Activated CD8-positive, alpha-beta T cell treated with anti-CD3 and anti-CD28 coated beads, Interleukin-2, amount 10 ng/mL, durations not matched to agents 7 days and 5 days (primary cell): Measurements from ENCODE around the gene GPR37. TPM values are rescaled to one million over a fixed set of nuclear protein-coding genes. Genes with fewer than 3 reads are reported as not detected.

Experiments used
- ATAC-seq: fragments of 150-1000 bp; cut with Tn5 transposase; one replicate; pipeline ENCODE4 v1.10.0; 2021; ENCODE audit warnings: moderate library complexity
- CTCF ChIA-PET: fragments of 350-600 bp; sonication (Branson Sonifier 250); formaldehyde crosslinking; loops from one replicate; lab custom pipeline; 2021; ENCODE audit warnings: antibody characterized with exemption; lab: Charles Lee
- POLR2A ChIA-PET: fragments of 350-600 bp; sonication (Branson Sonifier 250); formaldehyde crosslinking; loops from one replicate; lab custom pipeline; 2021; ENCODE audit warnings: antibody characterized with exemption; lab: Charles Lee
- DNase-seq: peaks from one replicate; pipeline ENCODE4 v3.0.0-alpha.2; 2020
- H3K27ac Mint-ChIP-seq: one replicate; pipeline ENCODE4 v1.8.0; 2021; ENCODE audit warnings: mild to moderate bottlenecking, mixed read lengths
- H3K27me3 Mint-ChIP-seq: one replicate; pipeline ENCODE4 v1.8.0; 2021; ENCODE audit warnings: low read depth, mixed read lengths
- H3K36me3 Mint-ChIP-seq: one replicate; pipeline ENCODE4 v1.8.0; 2021; ENCODE audit warnings: low read depth, mixed read lengths
- H3K4me1 Mint-ChIP-seq: one replicate; pipeline ENCODE4 v1.8.0; 2021; ENCODE audit warnings: low read depth, mixed read lengths
- H3K4me3 Mint-ChIP-seq: one replicate; pipeline ENCODE4 v1.8.0; 2021; ENCODE audit warnings: mild to moderate bottlenecking, mixed read lengths
- H3K9me3 Mint-ChIP-seq: one replicate; pipeline ENCODE4 v1.8.0; 2022; ENCODE audit warnings: mixed read lengths; ENCODE audit not compliant: insufficient read depth
- total RNA-seq, 2 experiments: library from RNA; stranded (reverse); gene quantifications; one replicate each; pipeline ENCODE4 v1.2.3, GENCODE V29; 2021

GPR37 gene
- total RNA-seq, 2 experiments from 2014 or later = not detected

DNA sequence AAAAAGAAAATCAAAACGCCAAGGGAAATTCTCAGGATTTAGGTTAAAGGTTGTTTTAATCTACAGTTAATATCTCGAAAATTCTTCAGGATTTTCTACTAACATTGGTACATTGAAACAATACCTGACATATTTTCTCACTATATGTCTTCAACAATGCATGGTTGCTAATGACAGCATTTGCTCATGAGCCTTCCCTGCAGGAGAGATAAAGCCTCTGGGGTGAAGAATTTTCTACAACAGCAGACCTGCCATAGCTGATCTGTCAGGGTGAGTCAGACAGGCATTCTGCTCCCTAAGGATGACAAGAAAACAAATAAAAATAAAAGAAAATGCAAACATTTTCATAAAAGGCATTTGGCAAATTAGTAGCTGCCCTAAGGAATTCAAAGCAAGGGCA lies 11.7 kb upstream of the GPR37 start:
- H3K36me3 Mint-ChIP-seq = no peaks in the 10 kb centered on the region
- POLR2A ChIA-PET = no interaction called here
- peaks cover 9% of the 10 kb centered on the region for H3K27me3 Mint-ChIP-seq
- CTCF ChIA-PET = no interaction called here
- H3K4me1 Mint-ChIP-seq = no peaks in the 10 kb centered on the region
- H3K27ac Mint-ChIP-seq = no peak overlapping the region
- no peaks in the 10 kb centered on the region for H3K9me3 Mint-ChIP-seq
- ATAC-seq (no peak), DNase-seq (no peak)
- H3K4me3 Mint-ChIP-seq = no peak overlapping the region

DNA sequence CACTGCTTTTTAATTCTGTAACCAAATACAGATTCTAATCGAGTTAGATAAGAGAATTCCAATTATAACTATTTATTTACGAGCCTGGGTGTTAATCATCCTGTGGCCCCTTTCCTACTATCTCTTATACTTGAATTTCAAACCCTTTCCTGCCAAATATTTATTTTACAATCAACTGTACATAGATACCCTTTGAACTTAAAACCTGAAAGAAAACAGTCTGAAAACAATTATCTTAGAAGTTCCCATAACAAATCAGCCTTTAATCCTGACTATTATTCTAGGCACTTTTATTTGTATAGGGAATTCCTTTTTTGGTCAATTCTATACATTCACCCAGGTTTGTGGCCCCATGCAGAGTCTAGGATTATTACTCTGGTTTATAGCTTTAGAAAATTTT lies 10.6 kb upstream of the GPR37 start:
- Mint-ChIP-seq H3K9me3 (no peaks in the 10 kb centered on the region), H3K36me3 (no peaks in the 10 kb centered on the region), H3K4me3 (no peak overlapping the region), H3K27me3 (peaks cover 12% of the 10 kb centered on the region), H3K4me1 (no peaks in the 10 kb centered on the region), H3K27ac (no peak overlapping the region)
- no peak for ATAC-seq
- DNase-seq = no peak
- CTCF ChIA-PET = no interaction called here
- POLR2A ChIA-PET = no interaction called here

- ChIA-PET POLR2A (no interaction called here), CTCF (no interaction called here)
- Mint-ChIP-seq H3K36me3 (no peaks in the 10 kb centered on the region), H3K4me1 (no peaks in the 10 kb centered on the region), H3K4me3 (no peak overlapping the region), H3K9me3 (no peaks in the 10 kb centered on the region), H3K27ac (no peak overlapping the region), H3K27me3 (peaks cover 17% of the 10 kb centered on the region)
- ATAC-seq (no peak), DNase-seq (no peak)
These were observed 9.8 kb upstream of the GPR37 start for GRCh38 chr7:124775422-124775821.

DNA sequence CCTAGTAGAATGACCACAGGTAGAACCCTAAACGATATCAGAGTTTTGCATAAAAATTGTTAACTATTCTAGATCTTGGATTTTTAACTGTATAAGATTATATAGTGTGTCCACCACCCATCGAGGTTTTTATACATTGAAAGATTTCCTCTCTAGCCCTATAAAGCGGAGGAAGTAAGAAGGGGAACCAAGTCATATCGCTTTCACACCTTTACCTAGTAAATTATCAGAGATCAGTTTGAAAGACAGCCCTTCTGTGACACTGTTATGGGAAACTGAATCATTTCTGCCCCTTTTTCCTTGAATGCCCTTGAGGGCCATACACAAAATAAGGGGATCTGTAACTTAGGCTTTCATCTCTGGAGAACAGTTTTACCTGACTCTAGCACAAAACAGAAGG lies 8.3 kb upstream of the GPR37 start:
- Mint-ChIP-seq H3K4me3 (no peak overlapping the region), H3K27me3 (peaks cover 14% of the 10 kb centered on the region), H3K4me1 (no peaks in the 10 kb centered on the region), H3K36me3 (no peaks in the 10 kb centered on the region), H3K9me3 (no peaks in the 10 kb centered on the region), H3K27ac (no peak overlapping the region)
- ATAC-seq = no peak
- DNase-seq = no peak
- CTCF ChIA-PET = no interaction called here
- POLR2A ChIA-PET = no interaction called here

- no peaks in the 10 kb centered on the region for H3K4me1 Mint-ChIP-seq
- no peak overlapping the region for H3K27ac Mint-ChIP-seq
- POLR2A ChIA-PET = no interaction called here
- H3K4me3 Mint-ChIP-seq = no peak overlapping the region
- ATAC-seq = no peak
- H3K9me3 Mint-ChIP-seq = no peaks in the 10 kb centered on the region
- CTCF ChIA-PET = no interaction called here
- no peaks in the 10 kb centered on the region for H3K36me3 Mint-ChIP-seq
- peaks cover 16% of the 10 kb centered on the region for H3K27me3 Mint-ChIP-seq
- DNase-seq = no peak
These were observed 7.7 kb upstream of the GPR37 start for GRCh38 chr7:124773339-124773738.

GRCh38 chr7:124769136-124769535 lies 3.5 kb upstream of the GPR37 start:
- CTCF ChIA-PET = no interaction called here
- peaks cover 42% of the 10 kb centered on the region for H3K27me3 Mint-ChIP-seq
- H3K4me1 Mint-ChIP-seq = peaks cover 11% of the 10 kb centered on the region
- no peak overlapping the region for H3K4me3 Mint-ChIP-seq
- H3K27ac Mint-ChIP-seq = no peak overlapping the region
- POLR2A ChIA-PET = no interaction called here
- H3K9me3 Mint-ChIP-seq = no peaks in the 10 kb centered on the region
- no peak for DNase-seq
- H3K36me3 Mint-ChIP-seq = no peaks in the 10 kb centered on the region
- no peak for ATAC-seq

GRCh38 chr7:124768525-124768924 lies 2.9 kb upstream of the GPR37 start:
- CTCF ChIA-PET = interaction anchor here (1.3 kb wide), 1 partner anchor 17 kb away, joined by 4 read pairs; no protein-coding TSS in a partner anchor
- no peak overlapping the region for H3K27ac Mint-ChIP-seq
- H3K4me3 Mint-ChIP-seq = no peak overlapping the region

GRCh38 chr7:124764847-124765400 lies 668 bp downstream of the GPR37 start:
- Mint-ChIP-seq H3K4me3 (peak overlapping the region; percentile 67), H3K36me3 (no peaks in the 10 kb centered on the region), H3K27ac (no peak overlapping the region), H3K27me3 (peaks cover 51% of the 10 kb centered on the region), H3K4me1 (peaks cover 11% of the 10 kb centered on the region), H3K9me3 (no peaks in the 10 kb centered on the region)
- DNase-seq (peak; percentile 33), ATAC-seq (peak; percentile 75)
- ChIA-PET POLR2A (interaction anchor here (0.6 kb wide), 1 partner anchor 303 kb away, joined by 3 read pairs; no protein-coding TSS in a partner anchor), CTCF (interaction anchor here (0.9 kb wide), 1 partner anchor 20 kb away, joined by 5 read pairs; no protein-coding TSS in a partner anchor)

More at GRCh38 chr7:124768525-124768924, 2.9 kb upstream of the GPR37 start:
- Mint-ChIP-seq H3K9me3 (no peaks in the 10 kb centered on the region), H3K4me1 (peaks cover 11% of the 10 kb centered on the region), H3K36me3 (no peaks in the 10 kb centered on the region), H3K27me3 (peaks cover 47% of the 10 kb centered on the region)
- POLR2A ChIA-PET = no interaction called here
- no peak for ATAC-seq
- DNase-seq = no peak

DNA sequence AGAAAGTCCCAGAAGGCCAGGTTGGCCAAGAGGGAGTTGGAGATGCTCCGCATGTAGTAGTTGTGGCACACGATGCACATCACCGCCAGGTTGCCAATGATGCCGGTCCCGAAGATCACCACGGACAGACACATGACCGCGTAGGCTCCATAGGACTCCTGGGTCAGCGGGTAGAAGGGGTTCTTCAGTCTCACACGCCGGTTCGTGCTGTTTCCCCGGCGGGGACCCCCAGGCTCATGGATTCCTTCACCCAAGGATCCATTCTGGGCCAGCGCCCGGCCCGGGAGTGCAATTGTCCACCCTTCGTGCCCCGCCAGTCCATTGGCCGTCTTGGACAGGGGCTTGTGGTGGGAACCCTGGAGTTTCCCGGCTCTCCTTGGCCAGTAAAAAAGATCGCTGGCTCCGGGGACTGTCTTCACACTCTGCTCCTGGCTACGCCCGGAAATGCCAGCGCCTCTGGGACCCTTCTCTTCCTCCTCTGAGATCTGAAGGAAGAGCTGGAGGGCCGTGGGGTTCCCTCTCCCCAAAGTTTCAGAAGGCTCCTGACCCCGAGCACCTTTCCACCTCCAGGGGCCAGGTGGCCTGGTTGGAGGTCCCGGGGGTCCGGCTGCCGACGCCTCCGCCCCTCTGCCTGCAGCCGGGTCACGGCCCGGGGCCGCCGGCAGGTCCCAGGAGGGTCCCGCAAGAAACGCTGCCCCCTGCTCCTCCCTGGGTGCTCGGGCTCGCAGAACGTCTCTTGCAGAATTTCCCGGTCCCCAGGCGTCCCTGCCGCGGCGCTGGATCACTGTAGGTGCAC lies 1.3 kb downstream of the GPR37 start:
- POLR2A ChIA-PET = no interaction called here

DNA sequence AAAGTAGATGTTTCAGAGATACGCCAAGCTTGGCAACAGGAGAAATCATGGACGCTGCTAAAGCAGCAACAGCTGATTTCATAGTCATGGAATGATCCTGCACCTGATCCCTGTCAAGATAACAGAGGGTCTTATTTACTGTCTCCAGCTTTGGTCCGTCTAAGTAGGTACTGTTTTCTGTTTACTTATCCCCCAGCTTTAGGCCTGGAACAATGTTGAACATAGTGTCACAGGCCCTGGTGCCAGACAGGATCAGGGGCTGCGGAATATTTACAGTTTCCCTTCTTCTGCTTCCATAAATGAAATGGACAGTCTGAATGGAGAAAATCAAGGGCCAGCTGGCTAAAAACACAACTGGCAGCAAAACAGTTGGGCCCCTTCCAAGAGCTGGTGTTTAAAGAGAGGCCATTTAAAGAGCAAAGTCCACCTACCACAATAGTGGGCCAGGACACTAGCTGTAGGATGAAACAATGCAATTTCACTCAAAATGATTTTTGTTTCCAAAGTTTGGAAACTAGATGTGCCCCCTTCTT lies 2.9 kb downstream of the GPR37 start:
- Mint-ChIP-seq H3K36me3 (no peaks in the 10 kb centered on the region), H3K4me3 (no peak overlapping the region), H3K27me3 (peaks cover 44% of the 10 kb centered on the region), H3K27ac (no peak overlapping the region), H3K4me1 (peaks cover 11% of the 10 kb centered on the region), H3K9me3 (no peaks in the 10 kb centered on the region)
- ATAC-seq (no peak), DNase-seq (no peak)
- ChIA-PET CTCF (no interaction called here), POLR2A (no interaction called here)

More for the DNA sequence above, 1.3 kb downstream of the GPR37 start:
- Mint-ChIP-seq H3K4me1 (peaks cover 11% of the 10 kb centered on the region), H3K27me3 (peaks cover 51% of the 10 kb centered on the region), H3K27ac (no peak overlapping the region), H3K36me3 (no peaks in the 10 kb centered on the region), H3K9me3 (no peaks in the 10 kb centered on the region), H3K4me3 (peak overlapping the region; percentile 67)
- ATAC-seq (no peak), DNase-seq (no peak)
- CTCF ChIA-PET = no interaction called here

DNA sequence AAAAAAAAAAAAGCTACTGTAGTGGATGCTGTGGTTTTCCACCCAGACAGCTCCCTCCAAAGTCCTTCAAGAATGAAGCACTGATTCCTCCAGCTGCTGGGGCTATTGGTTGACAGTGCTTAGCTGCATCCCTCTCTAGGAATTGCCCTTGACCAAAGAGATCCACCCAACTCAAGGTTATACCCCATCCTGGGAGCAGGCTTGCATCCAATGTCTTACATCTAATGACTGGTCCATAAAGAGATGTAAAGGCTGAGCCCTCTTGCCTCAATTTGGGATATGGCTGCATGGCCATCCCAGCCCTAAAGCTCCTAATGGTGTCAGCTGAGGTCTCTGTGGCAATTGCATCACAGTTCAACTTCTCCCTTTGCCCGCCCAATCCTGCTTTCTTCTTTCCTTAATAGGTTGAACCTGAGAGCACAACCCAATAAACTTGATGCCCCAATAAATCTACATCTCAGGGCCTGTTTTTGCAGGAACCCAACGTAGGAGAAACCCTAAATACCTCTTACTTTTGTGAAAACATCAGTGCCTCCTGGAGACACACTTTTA lies 4.4 kb downstream of the GPR37 start:
- H3K4me3 Mint-ChIP-seq = no peak overlapping the region
- no peaks in the 10 kb centered on the region for H3K9me3 Mint-ChIP-seq
- no peak overlapping the region for H3K27ac Mint-ChIP-seq
- H3K36me3 Mint-ChIP-seq = no peaks in the 10 kb centered on the region
- POLR2A ChIA-PET = no interaction called here
- H3K27me3 Mint-ChIP-seq = peaks cover 37% of the 10 kb centered on the region
- CTCF ChIA-PET = no interaction called here
- peaks cover 11% of the 10 kb centered on the region for H3K4me1 Mint-ChIP-seq
- ATAC-seq (no peak), DNase-seq (no peak)

- Mint-ChIP-seq H3K4me1 (no peaks in the 10 kb centered on the region), H3K27me3 (peaks cover 15% of the 10 kb centered on the region), H3K9me3 (no peaks in the 10 kb centered on the region), H3K27ac (no peak overlapping the region), H3K4me3 (no peak overlapping the region), H3K36me3 (no peaks in the 10 kb centered on the region)
- ATAC-seq (no peak), DNase-seq (no peak)
- ChIA-PET CTCF (no interaction called here), POLR2A (no interaction called here)
These were observed 7.3 kb downstream of the GPR37 start for GRCh38 chr7:124758327-124758726.
